Neuronal stem cell (in vitro differentiated cells): ENCODE data around the gene HTR7.

ENCODE experiments used
- DNase-seq: peaks from one replicate; pipeline ENCODE4 v3.0.0-alpha.2; 2013; ENCODE audit warnings: low spot score
- H2AFZ ChIP-seq: one replicate; pipeline ENCODE4 v1.6.1; 2013; ENCODE audit warnings: mild to moderate bottlenecking, low read length, inconsistent platforms
- H2AK5ac ChIP-seq: 2 replicates; pipeline ENCODE4 v1.6.1; 2013; ENCODE audit warnings: low read depth, mild to moderate bottlenecking, inconsistent platforms, low read length, moderate library complexity, mixed read lengths
- H2BK120ac ChIP-seq: 2 replicates; pipeline ENCODE4 v1.6.1; 2013; ENCODE audit warnings: low read depth, mild to moderate bottlenecking, inconsistent platforms, low read length, moderate library complexity, mixed read lengths
- H2BK12ac ChIP-seq: one replicate; pipeline ENCODE4 v1.6.1; 2013; ENCODE audit warnings: low read length, inconsistent platforms
- H2BK15ac ChIP-seq: 2 replicates; pipeline ENCODE4 v1.6.1; 2013; ENCODE audit warnings: mild to moderate bottlenecking, low read length, inconsistent platforms, mixed read lengths
- H2BK5ac ChIP-seq: one replicate; pipeline ENCODE4 v1.6.1; 2013; ENCODE audit warnings: inconsistent platforms, mild to moderate bottlenecking, low read length, moderate library complexity
- H3K14ac ChIP-seq: one replicate; pipeline ENCODE4 v1.6.1; 2013; ENCODE audit warnings: low read length, inconsistent platforms
- H3K18ac ChIP-seq: 2 replicates; pipeline ENCODE4 v1.6.1; 2013; ENCODE audit warnings: low read length, inconsistent platforms
- H3K23ac ChIP-seq: 2 replicates; pipeline ENCODE4 v1.6.1; 2013; ENCODE audit warnings: low read depth, mild to moderate bottlenecking, mixed read lengths, low read length, inconsistent platforms; ENCODE audit not compliant: poor library complexity
- H3K27ac ChIP-seq: replicated peaks from 3 replicates; pipeline ENCODE4 v1.5.1; 2013; ENCODE audit warnings: low read length, inconsistent platforms
- H3K27me3 ChIP-seq, 3 experiments: 2 replicates each; pipeline ENCODE4 v1.6.1; 2013; ENCODE audit warnings: low read length in 3 of 3, mild to moderate bottlenecking in 2 of 3, inconsistent platforms in 1 of 3, low read depth in 1 of 3, mixed read lengths in 1 of 3, moderate library complexity in 1 of 3; ENCODE audit not compliant: control insufficient read depth in 3 of 3, insufficient read depth in 3 of 3
- H3K36me3 ChIP-seq, 2 donors: replicated peaks in 1 of 2; 2 replicates each; pipeline ENCODE4 v1.6.1; 2013; ENCODE audit warnings: low read length in 2 of 2; ENCODE audit not compliant: control insufficient read depth in 2 of 2, insufficient read depth in 2 of 2
- H3K4ac ChIP-seq: 2 replicates; pipeline ENCODE4 v1.6.1; 2013; ENCODE audit warnings: inconsistent platforms, mild to moderate bottlenecking, low read length, moderate library complexity
- H3K4me1 ChIP-seq, 2 donors: 1 replicate in 1 of 2; 2 replicates in 1 of 2; pipeline ENCODE4 v1.6.1; 2013; ENCODE audit warnings: low read length in 2 of 2, low read depth in 1 of 2; ENCODE audit not compliant: control insufficient read depth in 2 of 2, insufficient read depth in 1 of 2
- H3K4me2 ChIP-seq: one replicate; pipeline ENCODE4 v1.6.1; 2013; ENCODE audit warnings: mild to moderate bottlenecking, low read length, inconsistent platforms; ENCODE audit not compliant: insufficient read depth, poor library complexity, severe bottlenecking
- H3K4me3 ChIP-seq, 2 donors: 2 replicates each; pipeline ENCODE4 v1.5.1; 2013; ENCODE audit warnings: low read length in 2 of 2, mild to moderate bottlenecking in 2 of 2, inconsistent platforms in 1 of 2, moderate library complexity in 1 of 2
- H3K79me1 ChIP-seq: one replicate; pipeline ENCODE4 v1.6.1; 2013; ENCODE audit warnings: low read depth, mild to moderate bottlenecking, inconsistent platforms, low read length, moderate library complexity
- H3K9ac ChIP-seq: one replicate; pipeline ENCODE4 v1.6.1; 2013; ENCODE audit warnings: mild to moderate bottlenecking, low read depth, low read length, inconsistent platforms; ENCODE audit not compliant: poor library complexity
- H3K9me3 ChIP-seq, 2 donors: replicated peaks in 1 of 2; 2 replicates each; pipeline versions ENCODE3 to v1.6.1; 2013; ENCODE audit warnings: low read length in 2 of 2, mild to moderate bottlenecking in 2 of 2, inconsistent platforms in 1 of 2, low read depth in 1 of 2, mixed read lengths in 1 of 2, moderate library complexity in 1 of 2; ENCODE audit not compliant: control insufficient read depth in 2 of 2, insufficient read depth in 1 of 2
- H4K8ac ChIP-seq: one replicate; pipeline ENCODE4 v1.6.1; 2013; ENCODE audit warnings: low read depth, mild to moderate bottlenecking, inconsistent platforms, low read length, moderate library complexity
- H4K91ac ChIP-seq: one replicate; pipeline ENCODE4 v1.6.1; 2013; ENCODE audit warnings: low read length, low read depth, mild to moderate bottlenecking, inconsistent platforms; ENCODE audit not compliant: poor library complexity
- WGBS, 2 donors: extraction: QIAGEN DNeasy Blood & Tissue Kit; methylation state at CpG; one replicate each; pipeline ENCODE4 v1.1.7; 2013; ENCODE audit warnings: missing lambda C conversion rate in 2 of 2, mixed read lengths in 1 of 2; ENCODE audit not compliant: insufficient read length in 2 of 2, insufficient replicate concordance in 1 of 2; ENCODE audit errors: extremely low coverage in 2 of 2; 5-methylcytosine and 5-hydroxymethylcytosine counted together

HTR7 gene

GRCh38 chr10:90866050-90866598 is 8.3 kb upstream of the HTR7 start:
- H4K8ac ChIP-seq, result no peak overlapping the region
- H2AK5ac ChIP-seq, result no peak overlapping the region
- H3K36me3 ChIP-seq, result no peaks in the 10 kb centered on the region
- no peak overlapping the region for H3K18ac ChIP-seq
- no peaks in the 10 kb centered on the region for H3K79me1 ChIP-seq
- H2BK12ac ChIP-seq, result no peak overlapping the region
- no peak overlapping the region for H3K4me3 ChIP-seq
- H2BK120ac ChIP-seq, result no peak overlapping the region
- no peak overlapping the region for H3K23ac ChIP-seq
- no peak overlapping the region for H3K27ac ChIP-seq
- H2AFZ ChIP-seq, result no peak overlapping the region
- H3K14ac ChIP-seq, result no peak overlapping the region
- no peak overlapping the region for H3K4ac ChIP-seq
- H2BK5ac ChIP-seq, result no peak overlapping the region
- no peak overlapping the region for H4K91ac ChIP-seq
- DNase-seq, result no peak
- 100% methylated on average over 2 of the region's 4 CpGs; no CpG with 5 or more reads in 1 of the 2 donors for WGBS, 2 donors
- no peaks in the 10 kb centered on the region for H3K4me1 ChIP-seq
- H3K9ac ChIP-seq, result no peak overlapping the region
- H3K27me3 ChIP-seq, result peaks cover 0 to 20% (median 0%) of the 10 kb centered on the region in 3 experiments
- H3K9me3 ChIP-seq, result peaks cover 0 to 7% of the 10 kb centered on the region in 2 donors
- no peak overlapping the region for H3K4me2 ChIP-seq
- H2BK15ac ChIP-seq, result no peak overlapping the region

DNA sequence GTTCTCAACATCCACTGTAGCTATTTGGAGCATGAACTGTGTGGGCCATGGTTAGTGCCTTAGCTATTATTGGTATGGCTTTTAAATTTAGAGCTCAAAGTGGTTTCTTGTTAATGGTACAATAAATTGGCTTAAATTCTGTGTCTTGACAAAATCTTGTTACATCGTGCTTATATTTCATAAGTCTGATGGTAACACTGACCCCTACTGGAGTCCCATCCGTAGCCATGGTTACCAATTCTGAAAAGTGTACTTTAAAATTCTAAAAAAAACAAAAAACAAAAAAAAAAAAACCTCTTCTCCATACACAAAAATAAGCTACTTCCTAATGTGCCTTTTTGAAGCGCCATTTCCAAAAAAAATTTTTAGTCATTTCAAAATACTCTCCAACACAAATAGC is 7.6 kb upstream of the HTR7 start:
- peaks cover 0 to 27% (median 0%) of the 10 kb centered on the region in 3 experiments for H3K27me3 ChIP-seq
- H3K4me3 ChIP-seq, result no peak overlapping the region
- no peak overlapping the region for H3K4me2 ChIP-seq
- H3K4me1 ChIP-seq, result no peaks in the 10 kb centered on the region
- no peak overlapping the region for H2AFZ ChIP-seq
- no peak overlapping the region for H2BK5ac ChIP-seq
- H3K18ac ChIP-seq, result no peak overlapping the region
- no peak overlapping the region for H2BK15ac ChIP-seq
- H3K23ac ChIP-seq, result no peak overlapping the region
- H4K91ac ChIP-seq, result no peak overlapping the region
- no peaks in the 10 kb centered on the region for H3K79me1 ChIP-seq
- no peaks in the 10 kb centered on the region for H3K36me3 ChIP-seq
- H3K9ac ChIP-seq, result no peak overlapping the region
- H3K14ac ChIP-seq, result no peak overlapping the region
- H2BK12ac ChIP-seq, result no peak overlapping the region
- peaks cover 0 to 7% of the 10 kb centered on the region in 2 donors for H3K9me3 ChIP-seq
- no peak overlapping the region for H2BK120ac ChIP-seq
- no peak overlapping the region for H4K8ac ChIP-seq
- H3K4ac ChIP-seq, result no peak overlapping the region
- H3K27ac ChIP-seq, result no peak overlapping the region
- no peak for DNase-seq
- H2AK5ac ChIP-seq, result no peak overlapping the region
- WGBS, 2 donors, result no CpG with 5 or more reads among the region's 3 CpGs

- WGBS, 2 donors, result no CpG with 5 or more reads among the region's 2 CpGs
- H3K4me3 ChIP-seq, result no peak overlapping the region
- H3K27ac ChIP-seq, result no peak overlapping the region
- H3K36me3 ChIP-seq, result no peaks in the 10 kb centered on the region
- DNase-seq, result no peak
- H3K14ac ChIP-seq, result no peak overlapping the region
- H3K4me1 ChIP-seq, result no peaks in the 10 kb centered on the region
- no peaks in the 10 kb centered on the region for H3K9me3 ChIP-seq
- H3K79me1 ChIP-seq, result no peaks in the 10 kb centered on the region
- no peak overlapping the region for H2BK12ac ChIP-seq
- H4K8ac ChIP-seq, result no peak overlapping the region
- H3K4ac ChIP-seq, result no peak overlapping the region
- peaks cover 0 to 49% (median 3%) of the 10 kb centered on the region in 3 experiments for H3K27me3 ChIP-seq
- H2BK15ac ChIP-seq, result no peak overlapping the region
- H3K4me2 ChIP-seq, result no peak overlapping the region
- H3K18ac ChIP-seq, result no peak overlapping the region
- no peak overlapping the region for H3K9ac ChIP-seq
- H2BK120ac ChIP-seq, result no peak overlapping the region
- no peak overlapping the region for H2AK5ac ChIP-seq
- no peak overlapping the region for H2BK5ac ChIP-seq
- no peak overlapping the region for H3K23ac ChIP-seq
- no peak overlapping the region for H2AFZ ChIP-seq
- H4K91ac ChIP-seq, result no peak overlapping the region
Observed at GRCh38 chr10:90862908-90863514, 5.2 kb upstream of the HTR7 start.

- DNase-seq, result no peak
- H3K23ac ChIP-seq, result no peak overlapping the region
- H2BK15ac ChIP-seq, result no peak overlapping the region
- H3K9me3 ChIP-seq, result no peaks in the 10 kb centered on the region
- no peak overlapping the region for H3K4me3 ChIP-seq
- H2BK5ac ChIP-seq, result no peak overlapping the region
- H3K4me1 ChIP-seq, result peaks cover 0 to 5% of the 10 kb centered on the region in 2 donors
- H4K8ac ChIP-seq, result no peak overlapping the region
- no peak overlapping the region for H3K4ac ChIP-seq
- H2AK5ac ChIP-seq, result no peak overlapping the region
- H2AFZ ChIP-seq, result no peak overlapping the region
- no peak overlapping the region for H2BK12ac ChIP-seq
- H3K18ac ChIP-seq, result no peak overlapping the region
- H3K27me3 ChIP-seq, result peaks cover 8 to 68% (median 20%) of the 10 kb centered on the region in 3 experiments
- no peak overlapping the region for H4K91ac ChIP-seq
- no CpG with 5 or more reads among the region's 1 CpG for WGBS, 2 donors
- H3K14ac ChIP-seq, result no peak overlapping the region
- no peak overlapping the region for H3K27ac ChIP-seq
- H3K4me2 ChIP-seq, result no peak overlapping the region
- H2BK120ac ChIP-seq, result no peak overlapping the region
- H3K36me3 ChIP-seq, result no peaks in the 10 kb centered on the region
- no peaks in the 10 kb centered on the region for H3K79me1 ChIP-seq
- no peak overlapping the region for H3K9ac ChIP-seq
Observed at GRCh38 chr10:90860790-90861189, 3.0 kb upstream of the HTR7 start.
